GM12878 (cell line): ENCODE measurements around the gene EMC1. TPM values are rescaled to one million over a fixed set of nuclear protein-coding genes. Genes with fewer than 3 reads are reported as not detected.

ENCODE experiments used
- ATAC-seq: fragments of 200-7000 bp; cut with Tn5 transposase; 3 replicates; pipeline ENCODE4 v1.9.1; 2020; ENCODE audit warnings: mild to moderate bottlenecking, moderate library complexity
- BruUV-seq: library from RNA; stranded (reverse); fragments of 400-500 nt; replicated peaks from 2 replicates; lab custom pipeline; 2021; lab: Mats Ljungman, UMichigan
- CTCF ChIA-PET: fragments of 300-600 bp; sonication (Branson Sonifier 250); formaldehyde crosslinking; extraction: SDS; loops from one replicate; lab custom pipeline; 2021; ENCODE audit warnings: inconsistent platforms; lab: Yijun Ruan, JAX
- POLR2A ChIA-PET: fragments of 350-600 bp; formaldehyde crosslinking; extraction: SDS; loops from one replicate; lab custom pipeline; 2021; ENCODE audit warnings: inconsistent platforms; lab: Charles Lee
- RAD21 ChIA-PET: fragments of 300-600 bp; sonication (Branson Sonifier 250); formaldehyde crosslinking; loops from one replicate; lab custom pipeline; 2023; ENCODE audit warnings: antibody characterized with exemption; ENCODE audit not compliant: unreplicated experiment; lab: Charles Lee
- SMC1A ChIA-PET: fragments of 300-600 bp; sonication (Branson Sonifier 250); formaldehyde crosslinking; loops from one replicate; lab custom pipeline; 2023; ENCODE audit not compliant: unreplicated experiment, uncharacterized antibody; lab: Charles Lee
- DNase-seq: peaks from one replicate; pipeline ENCODE4 v3.0.0-alpha.2; 2011; ENCODE audit warnings: low read depth, low spot score
- FAIRE-seq: peaks from 3 replicates; lab custom pipeline; 2011; peaks lifted over from hg19 to GRCh38; lab: Jason Lieb, UNC
- H2AFZ ChIP-seq: 2 replicates; pipeline ENCODE4 v1.6.0; 2011; ENCODE audit warnings: low read depth, low read length, control low read depth; ENCODE audit not compliant: control insufficient read depth
- H3K27ac ChIP-seq: 2 replicates; pipeline ENCODE4 v1.5.1; 2011; ENCODE audit warnings: control low read depth; ENCODE audit not compliant: control insufficient read depth, insufficient read depth
- H3K27me3 ChIP-seq, 2 experiments: replicated peaks in 1 of 2; 2 replicates each; pipeline versions ENCODE4 v1.6.0 to v1.6.1; 2011; ENCODE audit warnings: low read length in 1 of 2; ENCODE audit not compliant: control insufficient read depth in 2 of 2, insufficient read depth in 2 of 2
- H3K36me3 ChIP-seq, 2 experiments: 2 replicates each; pipeline ENCODE4 v1.5.1; 2011; ENCODE audit warnings: low read length in 1 of 2; ENCODE audit not compliant: control insufficient read depth in 2 of 2, insufficient read depth in 2 of 2
- H3K4me1 ChIP-seq: 2 replicates; pipeline ENCODE4 v1.6.1; 2011; ENCODE audit warnings: mild to moderate bottlenecking, low read length, moderate library complexity, mixed read lengths; ENCODE audit not compliant: control insufficient read depth, insufficient read depth
- H3K4me2 ChIP-seq: 2 replicates; pipeline ENCODE4 v1.6.0; 2011; ENCODE audit warnings: control low read depth; ENCODE audit not compliant: control insufficient read depth, insufficient read depth
- H3K4me3 ChIP-seq: fragments of 200-600 bp; sonication (generic); 2 replicates; pipeline ENCODE4 v1.5.1; 2016
- H3K79me2 ChIP-seq: 2 replicates; pipeline ENCODE4 v1.6.0; 2011; ENCODE audit warnings: low read length; ENCODE audit not compliant: control insufficient read depth, insufficient read depth
- H3K9ac ChIP-seq: 2 replicates; pipeline ENCODE4 v1.8.0; 2011; ENCODE audit warnings: low read length, control low read depth, mixed read lengths; ENCODE audit not compliant: control insufficient read depth, insufficient read depth
- H3K9me3 ChIP-seq: replicated peaks from 3 replicates; pipeline ENCODE4 v1.5.1; 2011; ENCODE audit warnings: mild to moderate bottlenecking, low read length; ENCODE audit not compliant: control insufficient read depth, insufficient read depth
- H4K20me1 ChIP-seq: 2 replicates; pipeline ENCODE4 v1.6.0; 2011; ENCODE audit not compliant: control insufficient read depth, insufficient read depth
- BCL3 ChIP-seq: IDR thresholded peaks from 2 replicates; pipeline ENCODE4 v1.6.1; 2011; ENCODE audit warnings: borderline replicate concordance, low read depth, mild to moderate bottlenecking, moderate library complexity, low read length; ENCODE audit not compliant: insufficient read depth, poor library complexity, severe bottlenecking
- BRCA1 ChIP-seq: IDR thresholded peaks from 2 replicates; pipeline ENCODE4 v1.6.1; 2011; ENCODE audit warnings: low read depth, low read length, improper control_type of control experiment
- CBX3 ChIP-seq: fragments of 200-600 bp; sonication (generic); IDR thresholded peaks from 2 replicates; pipeline ENCODE4 v1.6.1; 2016; ENCODE audit warnings: low read depth, borderline replicate concordance
- CEBPZ ChIP-seq: fragments of 150-350 bp; IDR thresholded peaks from 2 replicates; pipeline ENCODE4 v1.6.1; 2016; ENCODE audit warnings: low read depth, low read length
- HDAC6 ChIP-seq: fragments of 200-600 bp; sonication (generic); IDR thresholded peaks from one replicate; pipeline ENCODE4 v1.8.0; 2017; ENCODE audit warnings: antibody characterized with exemption; ENCODE audit not compliant: unreplicated experiment
- JUNB ChIP-seq: IDR thresholded peaks from 2 replicates; pipeline ENCODE4 v1.6.1; 2016; ENCODE audit warnings: antibody characterized with exemption, mild to moderate bottlenecking
- KAT2A ChIP-seq: conservative IDR thresholded peaks from 2 replicates; pipeline ENCODE4 v1.6.1; 2011; ENCODE audit warnings: low read depth, low read length; ENCODE audit not compliant: control insufficient read depth
- LARP7 ChIP-seq: fragments of 450-650 bp; IDR thresholded peaks from 2 replicates; pipeline ENCODE4 v1.6.1; 2017; ENCODE audit warnings: mild to moderate bottlenecking
- MXI1 ChIP-seq: fragments of 150-350 bp; IDR thresholded peaks from 2 replicates; pipeline ENCODE4 v1.6.1; 2011; ENCODE audit warnings: low read depth, mild to moderate bottlenecking, inconsistent platforms, low read length, improper control_type of control experiment
- POU2F2 ChIP-seq: IDR thresholded peaks from 3 replicates; pipeline ENCODE4 v1.6.1; 2011; ENCODE audit warnings: low read depth, mild to moderate bottlenecking, low read length, borderline replicate concordance
- REST ChIP-seq: IDR thresholded peaks from 2 replicates; pipeline ENCODE4 v1.6.1; 2012; ENCODE audit warnings: mild to moderate bottlenecking, low read depth, low read length
- SIX5 ChIP-seq: IDR thresholded peaks from 2 replicates; pipeline ENCODE4 v1.6.1; 2011; ENCODE audit warnings: mild to moderate bottlenecking, low read depth, low read length, moderate library complexity; ENCODE audit not compliant: severe bottlenecking
- SP1 ChIP-seq: IDR thresholded peaks from one replicate; pipeline ENCODE4 v1.6.1; 2011; ENCODE audit warnings: low read depth, low read length
- YY1 ChIP-seq: IDR thresholded peaks from 2 replicates; pipeline ENCODE4 v1.6.1; 2011; ENCODE audit warnings: low read depth, mild to moderate bottlenecking, low read length
- ZNF622 ChIP-seq: fragments of 450-650 bp; IDR thresholded peaks from 2 replicates; pipeline ENCODE4 v1.6.1; 2017; ENCODE audit warnings: mild to moderate bottlenecking, inconsistent platforms
- WGBS: methylation state at CpG from one replicate; pipeline ENCODE4 v1.1.6; 2016; ENCODE audit warnings: low lambda C conversion rate; ENCODE audit not compliant: insufficient replicate concordance, insufficient coverage; ENCODE audit errors: missing lambda C conversion rate; 5-methylcytosine and 5-hydroxymethylcytosine counted together
- in situ Hi-C: fragments of 300-500 bp; cut with MboI; formaldehyde crosslinking; loops from 9 replicates; pipeline ENCODE4 v1.14.3; 2018; ENCODE audit warnings: mixed read lengths
- intact Hi-C: fragments of 100-400 bp; cut with micrococcal nuclease; formaldehyde crosslinking; loops from one replicate; pipeline ENCODE4 v1.14.2; 2022; ENCODE audit not compliant: unreplicated experiment
- polyA plus RNA-seq, 11 experiments: library from polyadenylated mRNA; depleted of rRNA in 4 of 11; unstranded in 6 of 11; stranded (reverse) in 5 of 11; fragments of >200 nt; fragmentation: Nextera tagmentation in 4 of 11; fragmentation: Illumina TruSeq in 1 of 11; extraction: Ambion mirVana in 4 of 11; extraction: Trizol in 1 of 11; gene quantifications; 1 replicate in 1 of 11; 2 replicates in 10 of 11; pipeline versions ENCODE4 v1.2.1 to v1.2.3, GENCODE V29; 2011 to 2016; ENCODE audit warnings: inconsistent platforms in 2 of 11, missing spikeins in 2 of 11, low read depth in 1 of 11
- total RNA-seq, 4 experiments: library from RNA; depleted of rRNA in 3 of 4; stranded (reverse); fragments of >200 nt in 3 of 4; fragmentation: Illumina TruSeq in 1 of 4; extraction: Trizol in 1 of 4; gene quantifications; 2 replicates each; pipeline versions ENCODE4 v1.2.1 to v1.2.3, GENCODE V29; 2013 to 2021

The EMC1 gene
- total and polyA plus RNA-seq, 10 of the 15 experiments (the other 5 are each of a cell fraction or from before 2014, with no cell fraction given) = 12.2 to 43.6 (median 20.6) TPM

- WGBS = 97% methylated on average over 3 of the region's 3 CpGs
- no peaks in the 10 kb centered on the region for H3K27me3 ChIP-seq
- H3K9ac ChIP-seq = no peak overlapping the region
- in situ Hi-C loops = no loop called here
- peaks cover 59% of the 10 kb centered on the region for H3K79me2 ChIP-seq
- POLR2A ChIA-PET = interaction anchor here (0.9 kb wide), 1 partner anchor 18 kb away, joined by 3 read pairs; no protein-coding TSS in a partner anchor
- peaks cover 8 to 17% of the 10 kb centered on the region in 2 experiments; a peak in 3 of 4 replicates for H3K36me3 ChIP-seq
- ATAC-seq (peak; percentile 36; the same call in 2 of the 3 replicates), FAIRE-seq (no peak), DNase-seq (no peak)
- CTCF ChIA-PET = interaction anchor here (0.6 kb wide), 1 partner anchor 451 kb away, joined by 3 read pairs; no protein-coding TSS in a partner anchor
- H3K4me1 ChIP-seq = peaks cover 13% of the 10 kb centered on the region
- intact Hi-C loops = loop anchor here (10.0 kb wide), 1 partner anchor 248 kb away; the partner anchor contains the start of gene IFFO2
- SMC1A ChIA-PET = interaction anchor here (1.0 to 1.6 kb wide), 2 partner anchors 10 to 72 kb away, joined by 3 to 7 read pairs; no protein-coding TSS in a partner anchor
- H3K4me2 ChIP-seq = no peak overlapping the region
- no peak overlapping the region for H3K27ac ChIP-seq
- peaks cover 2% of the 10 kb centered on the region; the same call in 1 of the 2 replicates for H4K20me1 ChIP-seq
- H3K9me3 ChIP-seq = no peaks in the 10 kb centered on the region
- no TSS peak for BruUV-seq
- H3K4me3 ChIP-seq = no peak overlapping the region
- RAD21 ChIA-PET = no interaction called here
- H2AFZ ChIP-seq = no peak overlapping the region
- TF ChIP-seq REST (no peak), ZNF622 (no peak), SP1 (no peak), BRCA1 (no peak), SIX5 (no peak), CEBPZ (no peak), CBX3 (no peak), KAT2A (no peak), JUNB (no peak), MXI1 (no peak), BCL3 (no peak), POU2F2 (no peak), LARP7 (no peak), HDAC6 (no peak), YY1 (no peak)
Observed at GRCh38 chr1:19202396-19202795, 48.9 kb downstream of the EMC1 start.
